OCI-LY3 (cell line): ENCODE results near the gene RAB19.

Source experiments
- CTCF ChIP-seq: fragments of 200-600, 300-600 bp; sonication (generic); IDR thresholded peaks from 2 replicates; pipeline ENCODE4 v1.5.1; 2014; ENCODE audit warnings: antibody characterized with exemption, low read length, low read depth
- EZH2phosphoT487 ChIP-seq: fragments of 200-600 bp; shearing (Covaris generic); IDR thresholded peaks from 2 replicates; pipeline ENCODE4 v1.6.1; 2018; ENCODE audit warnings: antibody characterized with exemption, mixed run types, low read depth

GRCh38 chr7:140375892-140376730 lies 27.7 kb upstream of the RAB19 start:
- no peak for TF ChIP-seq CTCF
- TF ChIP-seq EZH2phosphoT487: no peak
